Neural crest cell (in vitro differentiated cells): ENCODE measurements around the gene NGEF. TPM values are rescaled to one million over a fixed set of nuclear protein-coding genes. Genes with fewer than 3 reads are reported as not detected.

ENCODE experiments used
- DNase-seq: peaks from one replicate; pipeline ENCODE4 v3.0.0; 2021; ENCODE audit warnings: low read depth, mixed read lengths, low spot score
- H3K27ac Mint-ChIP-seq: one replicate; pipeline ENCODE4 v1.8.0; 2021; ENCODE audit warnings: mild to moderate bottlenecking, mixed read lengths; ENCODE audit not compliant: unreplicated experiment
- H3K27me3 Mint-ChIP-seq: 2 replicates; pipeline ENCODE4 v1.8.0; 2021; ENCODE audit warnings: low read depth, mild to moderate bottlenecking, mixed read lengths
- H3K36me3 Mint-ChIP-seq: 2 replicates; pipeline ENCODE4 v1.8.0; 2021; ENCODE audit warnings: low read depth, mild to moderate bottlenecking, mixed read lengths
- H3K4me1 Mint-ChIP-seq: 2 replicates; pipeline ENCODE4 v1.8.0; 2021; ENCODE audit warnings: mixed read lengths
- H3K4me3 Mint-ChIP-seq: one replicate; pipeline ENCODE4 v1.8.0; 2021; ENCODE audit warnings: mild to moderate bottlenecking, mixed read lengths
- H3K9me3 Mint-ChIP-seq: 2 replicates; pipeline ENCODE4 v1.8.0; 2021; ENCODE audit warnings: mixed read lengths
- CTCF ChIP-seq: fragments of 200-600 bp; sonication (generic); conservative IDR thresholded peaks from 2 replicates; pipeline ENCODE4 v1.5.0; 2021; ENCODE audit warnings: antibody characterized with exemption, mild to moderate bottlenecking
- total RNA-seq: library from RNA; stranded (reverse); gene quantifications from 2 replicates; pipeline ENCODE4 v1.2.1, GENCODE V29; 2021

Gene NGEF
- total RNA-seq, 1 donor from 2014 or later, result 0.96 TPM

GRCh38 chr2:232838406-232838874 lies 174.6 kb downstream of the NGEF start:
- Mint-ChIP-seq H3K27ac (peak overlapping the region; percentile 31), H3K36me3 (peaks cover 9% of the 10 kb centered on the region), H3K4me1 (peaks cover 19% of the 10 kb centered on the region), H3K4me3 (no peak overlapping the region), H3K27me3 (no peaks in the 10 kb centered on the region), H3K9me3 (no peaks in the 10 kb centered on the region)
- no peak for TF ChIP-seq CTCF
- DNase-seq, result no peak

GRCh38 chr2:232836934-232837333 lies 176.1 kb downstream of the NGEF start:
- Mint-ChIP-seq H3K4me3 (no peak overlapping the region), H3K27ac (no peak overlapping the region), H3K36me3 (peaks cover 9% of the 10 kb centered on the region), H3K4me1 (peaks cover 19% of the 10 kb centered on the region), H3K27me3 (no peaks in the 10 kb centered on the region), H3K9me3 (no peaks in the 10 kb centered on the region)
- TF ChIP-seq CTCF, result no peak
- no peak for DNase-seq

GRCh38 chr2:232835687-232836208 lies 177.3 kb downstream of the NGEF start:
- TF ChIP-seq CTCF, result no peak
- H3K4me1 Mint-ChIP-seq, result peaks cover 19% of the 10 kb centered on the region
- no peaks in the 10 kb centered on the region for H3K27me3 Mint-ChIP-seq
- H3K27ac Mint-ChIP-seq, result peak overlapping the region; percentile 67
- no peak overlapping the region for H3K4me3 Mint-ChIP-seq
- no peaks in the 10 kb centered on the region for H3K9me3 Mint-ChIP-seq
- DNase-seq, result no peak
- peaks cover 9% of the 10 kb centered on the region for H3K36me3 Mint-ChIP-seq

- H3K4me1 Mint-ChIP-seq, result peaks cover 11% of the 10 kb centered on the region
- H3K4me3 Mint-ChIP-seq, result no peak overlapping the region
- no peak for DNase-seq
- H3K27ac Mint-ChIP-seq, result no peak overlapping the region
- TF ChIP-seq CTCF, result no peak
- H3K36me3 Mint-ChIP-seq, result peaks cover 3% of the 10 kb centered on the region
- no peaks in the 10 kb centered on the region for H3K27me3 Mint-ChIP-seq
- H3K9me3 Mint-ChIP-seq, result no peaks in the 10 kb centered on the region
Measured at GRCh38 chr2:232833830-232834229, 179.2 kb downstream of the NGEF start.

- no peak overlapping the region for H3K27ac Mint-ChIP-seq
- H3K4me1 Mint-ChIP-seq, result no peaks in the 10 kb centered on the region
- H3K27me3 Mint-ChIP-seq, result no peaks in the 10 kb centered on the region
- no peak for TF ChIP-seq CTCF
- H3K36me3 Mint-ChIP-seq, result peaks cover 3% of the 10 kb centered on the region
- no peaks in the 10 kb centered on the region for H3K9me3 Mint-ChIP-seq
- no peak for DNase-seq
- H3K4me3 Mint-ChIP-seq, result no peak overlapping the region
Measured at GRCh38 chr2:232831496-232831895, 181.6 kb downstream of the NGEF start.
